Tibial nerve (tissue), 4 donors: ENCODE measurements around the gene FMN2. TPM values are rescaled to one million over a fixed set of nuclear protein-coding genes. Genes with fewer than 3 reads are reported as not detected.

Experiments used
- DNase-seq, 2 donors: peaks; one replicate each; pipeline ENCODE4 v3.0.0-alpha.2; 2019; ENCODE audit warnings: low spot score in 2 of 2
- H3K27ac ChIP-seq, 4 donors: fragments of 200-600 bp; sonication (generic) in 3 of 4; one replicate each; pipeline ENCODE4 v1.5.1; 2017 to 2019; ENCODE audit warnings: mild to moderate bottlenecking in 1 of 4
- H3K27me3 ChIP-seq, 2 donors: fragments of 200-600 bp; sonication (generic) in 1 of 2; one replicate each; pipeline versions ENCODE4 v1.5.1 to v1.6.0; 2017 to 2019
- H3K36me3 ChIP-seq, 3 donors: fragments of 200-600 bp; sonication (generic); one replicate each; pipeline ENCODE4 v1.5.1; 2018 to 2019
- H3K4me1 ChIP-seq, 4 donors: fragments of 200-600 bp; sonication (generic) in 3 of 4; one replicate each; pipeline ENCODE4 v1.5.1; 2017 to 2019
- H3K4me3 ChIP-seq, 4 donors: fragments of 200-600 bp; sonication (generic) in 3 of 4; one replicate each; pipeline ENCODE4 v1.5.1; 2017 to 2019; ENCODE audit warnings: mild to moderate bottlenecking in 1 of 4, moderate library complexity in 1 of 4
- H3K9me3 ChIP-seq, 4 donors: fragments of 200-600 bp; sonication (generic) in 3 of 4; one replicate each; pipeline ENCODE4 v1.5.1; 2017 to 2019
- EP300 ChIP-seq, 2 donors: sonication (generic); formaldehyde crosslinking; IDR thresholded peaks; one replicate each; pipeline ENCODE4 v1.6.1; 2017; ENCODE audit warnings: antibody characterized with exemption in 2 of 2, mild to moderate bottlenecking in 1 of 2
- POLR2A ChIP-seq, 2 donors: fragments of 450-650 bp; IDR thresholded peaks; one replicate each; pipeline ENCODE4 v1.6.1; 2017; ENCODE audit warnings: antibody characterized with exemption in 2 of 2, mild to moderate bottlenecking in 2 of 2, moderate library complexity in 2 of 2
- WGBS, 2 donors: methylation state at CpG; one replicate each; pipeline ENCODE4 v1.1.5; 2018; 5-methylcytosine and 5-hydroxymethylcytosine counted together
- total RNA-seq, 4 donors: library from RNA; depleted of rRNA; stranded (reverse); fragments of >200 nt; gene quantifications; one replicate each; pipeline ENCODE4 v1.1.0, GENCODE V29; 2016
- TF ChIP-seq, protein P1 (sequence below), 5 experiments: fragments of 200-600 bp in 3 of 5; fragments of 450-650 bp in 2 of 5; sonication (generic) in 3 of 5; IDR thresholded peaks; one replicate each; pipeline ENCODE4 v1.5.1; 2016 to 2019; ENCODE audit warnings: antibody characterized with exemption in 5 of 5, mild to moderate bottlenecking in 3 of 5, moderate library complexity in 2 of 5

The FMN2 gene
- total RNA-seq, 4 donors from 2014 or later: 16.7 to 24.9 (median 24.4) TPM

GRCh38 chr1:240515505-240515904 is 423.8 kb downstream of the FMN2 start:
- Histone ChIP-seq H3K9me3 (no peaks in the 10 kb centered on the region), H3K36me3 (no peaks in the 10 kb centered on the region), H3K27me3 (no peaks in the 10 kb centered on the region), H3K27ac (no peak overlapping the region), H3K4me1 (no peaks in the 10 kb centered on the region), H3K4me3 (no peak overlapping the region)
- no peak for DNase-seq
- WGBS, 2 donors: 33 to 51% methylated on average over 1 of the region's 1 CpG
- TF ChIP-seq, protein P1, sequence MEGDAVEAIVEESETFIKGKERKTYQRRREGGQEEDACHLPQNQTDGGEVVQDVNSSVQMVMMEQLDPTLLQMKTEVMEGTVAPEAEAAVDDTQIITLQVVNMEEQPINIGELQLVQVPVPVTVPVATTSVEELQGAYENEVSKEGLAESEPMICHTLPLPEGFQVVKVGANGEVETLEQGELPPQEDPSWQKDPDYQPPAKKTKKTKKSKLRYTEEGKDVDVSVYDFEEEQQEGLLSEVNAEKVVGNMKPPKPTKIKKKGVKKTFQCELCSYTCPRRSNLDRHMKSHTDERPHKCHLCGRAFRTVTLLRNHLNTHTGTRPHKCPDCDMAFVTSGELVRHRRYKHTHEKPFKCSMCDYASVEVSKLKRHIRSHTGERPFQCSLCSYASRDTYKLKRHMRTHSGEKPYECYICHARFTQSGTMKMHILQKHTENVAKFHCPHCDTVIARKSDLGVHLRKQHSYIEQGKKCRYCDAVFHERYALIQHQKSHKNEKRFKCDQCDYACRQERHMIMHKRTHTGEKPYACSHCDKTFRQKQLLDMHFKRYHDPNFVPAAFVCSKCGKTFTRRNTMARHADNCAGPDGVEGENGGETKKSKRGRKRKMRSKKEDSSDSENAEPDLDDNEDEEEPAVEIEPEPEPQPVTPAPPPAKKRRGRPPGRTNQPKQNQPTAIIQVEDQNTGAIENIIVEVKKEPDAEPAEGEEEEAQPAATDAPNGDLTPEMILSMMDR (IDR thresholded peaks at IDR 0.05): no peak

DNA sequence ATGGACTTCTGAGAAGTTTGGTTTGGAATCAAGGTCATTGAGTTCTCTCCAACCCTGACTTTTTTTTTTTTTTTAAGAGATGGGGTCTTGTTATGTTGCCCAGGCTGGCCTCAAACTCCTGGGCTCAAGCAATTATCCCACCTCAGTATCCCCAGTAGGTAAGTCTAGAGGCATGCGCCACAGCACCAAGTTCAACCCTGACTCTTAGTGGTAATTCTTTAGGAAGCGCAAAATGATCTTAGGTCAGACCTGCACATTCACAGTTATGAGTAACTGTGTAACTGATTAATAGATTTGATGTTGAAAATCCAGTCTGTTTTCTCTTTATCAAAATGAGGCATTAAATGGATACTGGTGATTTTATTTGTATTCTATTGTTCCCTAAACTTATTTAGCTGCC is 424.4 kb downstream of the FMN2 start:
- DNase-seq: no peak
- no peaks in the 10 kb centered on the region for H3K27me3 ChIP-seq
- H3K27ac ChIP-seq: no peak overlapping the region
- TF ChIP-seq POLR2A (IDR thresholded peaks at IDR 0.05) (no peak), EP300 (IDR thresholded peaks at IDR 0.05) (no peak)
- TF ChIP-seq, protein P1 (IDR thresholded peaks at IDR 0.05): no peak
- H3K36me3 ChIP-seq: no peaks in the 10 kb centered on the region
- no peaks in the 10 kb centered on the region for H3K4me1 ChIP-seq
- no peaks in the 10 kb centered on the region for H3K9me3 ChIP-seq
- 90 to 92% methylated on average over 2 of the region's 2 CpGs for WGBS, 2 donors
- no peak overlapping the region for H3K4me3 ChIP-seq

GRCh38 chr1:240517891-240518290 is 426.2 kb downstream of the FMN2 start:
- TF ChIP-seq, protein P1 (IDR thresholded peaks at IDR 0.05): no peak
- no peak for TF ChIP-seq POLR2A (IDR thresholded peaks at IDR 0.05)
- TF ChIP-seq EP300 (IDR thresholded peaks at IDR 0.05): no peak
- DNase-seq: no peak
- H3K36me3 ChIP-seq: no peaks in the 10 kb centered on the region
- H3K27ac ChIP-seq: no peak overlapping the region
- no peaks in the 10 kb centered on the region for H3K4me1 ChIP-seq
- no peaks in the 10 kb centered on the region for H3K27me3 ChIP-seq
- 88 to 93% methylated on average over 4 of the region's 4 CpGs for WGBS, 2 donors
- no peak overlapping the region for H3K4me3 ChIP-seq
- H3K9me3 ChIP-seq: no peaks in the 10 kb centered on the region

GRCh38 chr1:240522122-240522822 is 430.6 kb downstream of the FMN2 start:
- H3K27me3 ChIP-seq: no peaks in the 10 kb centered on the region
- no peak overlapping the region for H3K27ac ChIP-seq
- H3K9me3 ChIP-seq: no peaks in the 10 kb centered on the region
- TF ChIP-seq EP300 (IDR thresholded peaks at IDR 0.05) (no peak), POLR2A (IDR thresholded peaks at IDR 0.05) (no peak)
- TF ChIP-seq, protein P1 (IDR thresholded peaks at IDR 0.05): no peak
- no peak overlapping the region for H3K4me3 ChIP-seq
- WGBS, 2 donors: 81 to 82% methylated on average over 6 of the region's 6 CpGs
- no peak for DNase-seq
- no peaks in the 10 kb centered on the region for H3K4me1 ChIP-seq
- no peaks in the 10 kb centered on the region for H3K36me3 ChIP-seq

GRCh38 chr1:240524356-240525069 is 432.8 kb downstream of the FMN2 start:
- Histone ChIP-seq H3K4me1 (no peaks in the 10 kb centered on the region), H3K9me3 (no peaks in the 10 kb centered on the region), H3K27ac (no peak overlapping the region), H3K36me3 (no peaks in the 10 kb centered on the region), H3K4me3 (no peak overlapping the region), H3K27me3 (no peaks in the 10 kb centered on the region)
- no peak for DNase-seq
- TF ChIP-seq, protein P1 (IDR thresholded peaks at IDR 0.05): no peak
- no peak for TF ChIP-seq EP300 (IDR thresholded peaks at IDR 0.05)
- no peak for TF ChIP-seq POLR2A (IDR thresholded peaks at IDR 0.05)
- WGBS, 2 donors: 47 to 62% methylated on average over 4 of the region's 4 CpGs
